Mesodermal cell (in vitro differentiated cells): ENCODE data around the gene PITPNC1.
"Not testable (repeated sequence)": the region's sequence is repeated elsewhere in the genome, so short reads cannot be mapped to it uniquely, and the experiment has no call there.

Source experiments
- H3K27ac ChIP-seq: 2 replicates; pipeline ENCODE4 v1.7.0; 2013; ENCODE audit warnings: mild to moderate bottlenecking, low read depth, low read length, moderate library complexity; ENCODE audit not compliant: severe bottlenecking
- H3K36me3 ChIP-seq: 2 replicates; pipeline ENCODE4 v1.7.1; 2013; ENCODE audit warnings: mild to moderate bottlenecking, low read length, moderate library complexity; ENCODE audit not compliant: control insufficient read depth, insufficient read depth
- H3K4me1 ChIP-seq: one replicate; pipeline ENCODE4 v1.7.1; 2013; ENCODE audit warnings: mild to moderate bottlenecking, low read length; ENCODE audit not compliant: insufficient read depth, control insufficient read depth, poor library complexity, severe bottlenecking
- H3K4me3 ChIP-seq: 2 replicates; pipeline ENCODE4 v1.7.0; 2013; ENCODE audit warnings: low read length, control low read depth, mild to moderate bottlenecking; ENCODE audit not compliant: insufficient read depth, poor library complexity, severe bottlenecking; ENCODE audit errors: extremely low read depth
- H3K9me3 ChIP-seq: 2 replicates; pipeline ENCODE4 v1.7.1; 2013; ENCODE audit warnings: mild to moderate bottlenecking, low read length, moderate library complexity; ENCODE audit not compliant: control insufficient read depth
- WGBS, 2 experiments: methylation state at CpG; one replicate each; pipeline ENCODE4 v1.1.5; 2013; ENCODE audit warnings: missing lambda C conversion rate in 2 of 2; ENCODE audit not compliant: insufficient coverage in 2 of 2; 5-methylcytosine and 5-hydroxymethylcytosine counted together

Gene PITPNC1

GRCh38 chr17:67385122-67385988 lies 8.3 kb downstream of the PITPNC1 start:
- H3K4me3 ChIP-seq = no peak overlapping the region
- H3K9me3 ChIP-seq = no peaks in the 10 kb centered on the region
- H3K27ac ChIP-seq = no peak overlapping the region
- no peaks in the 10 kb centered on the region for H3K4me1 ChIP-seq
- peaks cover 15% of the 10 kb centered on the region for H3K36me3 ChIP-seq
- 94 to 98% methylated on average over 15 to 19 of the region's 20 CpGs for WGBS, 2 experiments

DNA sequence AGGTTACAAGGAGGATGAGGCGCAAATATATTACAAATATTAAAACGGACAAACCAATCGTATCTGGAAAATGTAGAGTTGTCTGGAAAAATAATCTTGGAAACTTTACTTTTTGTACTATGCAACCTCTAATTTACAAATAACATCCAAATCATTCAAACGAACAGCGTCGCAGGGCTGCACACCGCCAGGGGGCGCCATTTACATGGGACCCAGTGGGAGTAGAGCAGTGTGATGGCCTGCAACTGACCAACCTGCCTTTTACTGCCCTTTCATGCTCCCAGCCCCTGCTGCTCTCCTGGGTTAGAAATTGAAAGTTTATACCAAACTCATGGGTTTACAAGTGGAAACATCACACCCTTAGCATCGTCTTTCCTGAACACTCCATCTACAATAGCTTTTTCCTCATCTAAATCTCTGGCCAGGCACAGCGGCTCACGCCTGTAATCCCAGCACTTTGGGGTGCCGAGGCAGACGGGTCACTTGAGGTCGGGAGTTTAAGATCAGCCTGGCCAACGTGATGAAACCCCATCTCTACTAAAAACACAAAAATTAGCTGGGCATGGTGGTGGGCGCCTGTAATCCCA lies 10.0 kb downstream of the PITPNC1 start:
- Histone ChIP-seq H3K4me3 (no peak overlapping the region), H3K9me3 (no peaks in the 10 kb centered on the region), H3K4me1 (peaks cover 5% of the 10 kb centered on the region), H3K27ac (no peak overlapping the region), H3K36me3 (peaks cover 9% of the 10 kb centered on the region)
- 65 to 78% methylated on average over 12 of the region's 16 CpGs for WGBS, 2 experiments

- not testable (repeated sequence) for H3K4me3 ChIP-seq, H3K4me1 ChIP-seq
- WGBS, 2 experiments = 91 to 93% methylated on average over 7 to 8 of the region's 10 CpGs
Measured at GRCh38 chr17:67388536-67388935, 11.5 kb downstream of the PITPNC1 start.

GRCh38 chr17:67388986-67389385 lies 11.9 kb downstream of the PITPNC1 start:
- 90 to 93% methylated on average over 3 to 4 of the region's 4 CpGs for WGBS, 2 experiments
- Histone ChIP-seq H3K9me3 (no peaks in the 10 kb centered on the region), H3K4me1 (peaks cover 5% of the 10 kb centered on the region), H3K4me3 (no peak overlapping the region), H3K36me3 (peaks cover 4% of the 10 kb centered on the region), H3K27ac (no peak overlapping the region)

More at GRCh38 chr17:67388536-67388935, 11.5 kb downstream of the PITPNC1 start:
- H3K27ac ChIP-seq, H3K36me3 ChIP-seq, H3K9me3 ChIP-seq: not testable (repeated sequence)

DNA sequence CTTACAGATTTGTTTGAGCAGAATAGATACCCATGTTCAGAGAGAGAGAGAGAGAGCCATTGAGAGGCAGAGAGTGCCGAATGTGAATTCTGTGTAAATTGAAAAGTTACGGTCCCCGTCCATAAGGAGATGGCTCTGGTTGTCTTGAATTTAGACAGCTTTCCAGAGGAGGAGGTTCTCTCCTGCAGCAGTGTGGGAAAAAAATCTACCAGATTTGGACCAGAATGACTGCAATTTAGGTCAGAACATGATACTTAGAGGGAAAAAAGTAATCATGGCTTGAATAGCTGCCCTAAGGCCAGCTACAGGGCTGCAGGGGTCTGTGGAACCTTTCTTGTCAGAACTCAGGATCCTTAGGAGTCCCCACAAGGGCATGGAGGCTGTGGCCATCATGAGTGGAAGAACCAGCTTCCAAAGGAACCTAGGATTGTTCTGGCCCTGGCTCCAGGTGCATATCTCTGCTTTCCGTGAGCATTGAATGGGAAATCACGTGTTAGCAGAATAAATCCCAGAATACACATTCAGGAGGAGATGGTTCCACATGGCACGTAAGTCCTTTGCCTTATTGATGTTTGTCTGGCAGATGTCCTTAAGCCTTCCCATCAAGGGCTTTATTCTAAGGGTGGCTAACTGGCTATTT lies 13.0 kb downstream of the PITPNC1 start:
- no peaks in the 10 kb centered on the region for H3K9me3 ChIP-seq
- H3K4me1 ChIP-seq = peaks cover 5% of the 10 kb centered on the region
- no peak overlapping the region for H3K4me3 ChIP-seq
- peak overlapping the region; percentile 42 for H3K27ac ChIP-seq
- H3K36me3 ChIP-seq = peaks cover 7% of the 10 kb centered on the region
- 95 to 96% methylated on average over 6 of the region's 6 CpGs for WGBS, 2 experiments

DNA sequence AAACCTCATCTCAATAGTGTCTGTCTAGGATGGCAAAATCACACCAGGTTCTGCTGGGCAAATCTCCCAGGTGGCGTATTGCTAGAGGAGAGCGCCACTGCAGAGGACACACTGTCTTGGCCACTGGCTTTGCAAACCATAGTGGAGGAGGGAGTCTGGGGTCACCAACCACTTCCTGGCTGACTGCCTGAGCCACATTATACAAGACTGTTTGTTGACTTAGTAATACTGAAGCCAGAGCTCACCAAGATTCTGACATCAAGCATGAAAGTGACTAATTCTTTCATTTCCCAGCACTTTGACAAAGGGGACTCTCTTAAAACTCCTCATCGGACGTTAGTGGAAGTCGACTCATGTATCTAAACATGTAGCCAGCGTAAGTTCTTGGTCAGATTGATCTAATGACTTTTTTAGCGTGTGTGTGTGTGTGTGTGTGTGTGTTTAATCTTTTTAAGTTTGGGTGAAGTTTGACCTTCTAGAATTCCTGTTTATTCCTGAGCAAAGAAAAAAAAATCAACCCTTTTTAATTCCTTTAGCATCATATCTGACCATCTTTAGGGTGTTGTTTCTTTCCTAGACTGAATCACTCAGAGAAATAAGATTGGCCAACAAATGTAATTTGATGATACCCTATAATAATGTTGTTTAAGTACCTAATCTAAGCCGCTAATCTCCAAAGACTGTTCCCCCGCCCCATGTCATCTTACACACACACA lies 13.7 kb downstream of the PITPNC1 start:
- Histone ChIP-seq H3K4me1 (peaks cover 5% of the 10 kb centered on the region), H3K4me3 (no peak overlapping the region), H3K9me3 (no peaks in the 10 kb centered on the region), H3K36me3 (peaks cover 7% of the 10 kb centered on the region), H3K27ac (peak overlapping the region; percentile 68)
- 88 to 89% methylated on average over 5 to 6 of the region's 9 CpGs for WGBS, 2 experiments

DNA sequence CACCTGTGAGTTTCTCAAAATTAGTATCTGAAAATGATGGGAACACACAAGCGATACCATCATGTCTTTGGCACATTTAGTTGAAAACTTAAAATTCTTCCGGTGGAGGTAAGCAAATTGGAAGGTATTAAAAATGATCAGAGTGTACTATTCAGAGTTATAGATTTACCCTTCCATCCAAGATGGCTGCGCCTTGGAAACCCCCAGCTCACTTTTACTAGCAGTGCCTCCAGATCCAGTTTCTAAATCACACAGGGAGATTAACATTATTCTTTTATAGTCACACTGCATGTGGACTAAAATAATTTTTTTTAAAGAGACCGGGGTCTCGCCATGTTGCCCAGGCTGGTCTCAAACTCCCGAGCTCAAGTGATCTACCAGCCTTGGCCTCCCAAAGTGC lies 15.0 kb downstream of the PITPNC1 start:
- WGBS, 2 experiments = 92 to 93% methylated on average over 2 to 3 of the region's 6 CpGs
- Histone ChIP-seq H3K4me3 (no peak overlapping the region), H3K27ac (no peak overlapping the region), H3K36me3 (peaks cover 7% of the 10 kb centered on the region), H3K9me3 (no peaks in the 10 kb centered on the region), H3K4me1 (peaks cover 5% of the 10 kb centered on the region)

DNA sequence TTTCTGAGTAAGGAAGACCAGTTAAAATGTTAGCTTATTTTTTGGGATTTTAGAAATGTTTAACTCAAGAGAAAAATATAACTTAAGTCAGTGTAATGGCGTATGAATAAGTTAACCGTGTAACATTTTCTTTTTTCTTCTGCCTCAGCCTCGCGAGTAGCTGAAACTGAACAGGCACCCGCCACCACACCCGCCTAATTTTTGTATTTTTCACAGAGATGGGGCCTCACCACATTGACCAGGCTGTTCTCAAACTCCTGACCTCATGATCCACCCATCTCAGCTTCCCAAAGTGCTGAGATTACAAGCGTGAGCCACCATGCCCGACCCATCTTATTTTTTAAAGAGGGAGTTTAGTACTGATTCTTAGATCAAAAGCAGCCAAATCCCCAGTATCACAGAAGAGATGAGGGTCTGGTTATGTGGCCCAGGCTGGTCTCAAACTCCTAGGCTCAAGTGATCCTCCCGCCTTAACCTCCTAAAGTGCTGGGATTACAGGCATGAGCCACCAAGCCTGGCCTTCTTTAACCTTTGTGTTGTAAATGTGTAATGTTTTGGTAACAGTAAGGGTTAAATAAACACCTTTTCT lies 16.8 kb downstream of the PITPNC1 start:
- 89 to 98% methylated on average over 6 to 9 of the region's 9 CpGs for WGBS, 2 experiments
- H3K4me1 ChIP-seq = peaks cover 5% of the 10 kb centered on the region
- H3K4me3 ChIP-seq = no peak overlapping the region
- no peaks in the 10 kb centered on the region for H3K9me3 ChIP-seq
- no peak overlapping the region for H3K27ac ChIP-seq
- peaks cover 7% of the 10 kb centered on the region for H3K36me3 ChIP-seq

DNA sequence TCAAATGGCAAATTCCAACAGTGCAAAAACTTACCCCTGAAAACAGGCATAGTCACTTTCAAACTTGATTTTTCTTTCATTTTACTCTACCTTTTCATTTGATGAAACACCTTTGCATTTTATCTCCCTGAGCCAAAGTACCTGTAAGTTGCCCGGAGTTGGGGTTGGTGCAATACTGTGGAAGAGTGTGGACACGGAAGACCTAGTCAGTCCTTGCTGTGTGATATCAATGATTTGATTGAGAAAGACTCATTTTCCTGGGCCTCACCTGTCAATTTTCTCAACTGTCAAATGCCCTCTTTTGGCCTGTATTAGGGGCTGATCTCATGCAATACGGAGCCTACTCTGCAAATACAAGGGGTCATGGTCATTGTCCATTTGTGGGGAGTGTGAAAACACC lies 22.6 kb downstream of the PITPNC1 start:
- Histone ChIP-seq H3K36me3 (peaks cover 4% of the 10 kb centered on the region), H3K9me3 (no peaks in the 10 kb centered on the region), H3K4me3 (no peak overlapping the region), H3K27ac (no peak overlapping the region), H3K4me1 (no peaks in the 10 kb centered on the region)
- WGBS, 2 experiments = 84 to 95% methylated on average over 2 of the region's 3 CpGs

GRCh38 chr17:67400193-67400592 lies 23.1 kb downstream of the PITPNC1 start:
- H3K4me3 ChIP-seq = no peak overlapping the region
- H3K27ac ChIP-seq = no peak overlapping the region
- WGBS, 2 experiments = 92 to 97% methylated on average over 2 to 6 of the region's 6 CpGs
- H3K4me1 ChIP-seq = no peaks in the 10 kb centered on the region
- no peaks in the 10 kb centered on the region for H3K9me3 ChIP-seq
- H3K36me3 ChIP-seq = no peaks in the 10 kb centered on the region
